Thyroid gland (tissue), 4 donors: ENCODE measurements around the gene IL6. TPM values are rescaled to one million over a fixed set of nuclear protein-coding genes. Genes with fewer than 3 reads are reported as not detected.

Experiments
- DNase-seq, 2 donors: peaks; one replicate each; pipeline ENCODE4 v3.0.0-alpha.2; 2019
- H3K27ac ChIP-seq, 3 donors: fragments of 200-600 bp; sonication (generic); 1 replicate in 2 of 3; 2 replicates in 1 of 3; pipeline ENCODE4 v1.5.1; 2016 to 2019; ENCODE audit warnings: mild to moderate bottlenecking in 1 of 3, moderate library complexity in 1 of 3
- H3K27me3 ChIP-seq: fragments of 200-600 bp; sonication (generic); one replicate; pipeline ENCODE4 v1.5.1; 2019
- H3K36me3 ChIP-seq, 2 donors: fragments of 200-600 bp; sonication (generic); one replicate each; pipeline ENCODE4 v1.5.1; 2016 to 2019
- H3K4me1 ChIP-seq, 2 donors: fragments of 200-600 bp; sonication (generic); one replicate each; pipeline ENCODE4 v1.5.1; 2017 to 2019
- H3K4me3 ChIP-seq, 3 donors: fragments of 200-600 bp; sonication (generic); replicated peaks in 1 of 3; 1 replicate in 2 of 3; 2 replicates in 1 of 3; pipeline ENCODE4 v1.5.1; 2016; ENCODE audit warnings: mild to moderate bottlenecking in 1 of 3
- H3K9me3 ChIP-seq: fragments of 200-600 bp; sonication (generic); one replicate; pipeline ENCODE4 v1.5.1; 2017
- CTCF ChIP-seq, 6 experiments: fragments of 200-600 bp in 3 of 6; fragments of 450-650 bp in 3 of 6; sonication (generic) in 3 of 6; IDR thresholded peaks; one replicate each; pipeline ENCODE4 v1.5.1; 2016 to 2019; ENCODE audit warnings: antibody characterized with exemption in 6 of 6, mild to moderate bottlenecking in 2 of 6, inconsistent platforms in 1 of 6, moderate library complexity in 1 of 6
- POLR2A ChIP-seq, 2 donors: fragments of 450-650 bp; IDR thresholded peaks; one replicate each; pipeline ENCODE4 v1.6.1; 2017; ENCODE audit warnings: antibody characterized with exemption in 2 of 2, mild to moderate bottlenecking in 2 of 2, moderate library complexity in 1 of 2
- WGBS, 2 donors: methylation state at CpG; one replicate each; pipeline ENCODE4 v1.1.5; 2017; 5-methylcytosine and 5-hydroxymethylcytosine counted together
- intact Hi-C: fragments of 100-400 bp; cut with DNase I; formaldehyde crosslinking; loops from one replicate; pipeline ENCODE4 v1.15.1; 2023
- total RNA-seq, 4 donors: library from RNA; depleted of rRNA; stranded (reverse); fragments of >200 nt; gene quantifications; one replicate each; pipeline ENCODE4 v1.2.3, GENCODE V29; 2016

The IL6 gene
- total RNA-seq, 4 donors from 2014 or later = 0.78 to 10.9 (median 3.7) TPM

GRCh38 chr7:22743014-22743413 is 16.0 kb downstream of the IL6 start:
- intact Hi-C loops = no loop called here

GRCh38 chr7:22751341-22751740 is 24.3 kb downstream of the IL6 start:
- intact Hi-C loops = no loop called here
- 56 to 62% methylated on average over 1 of the region's 1 CpG for WGBS, 2 donors
- Histone ChIP-seq H3K27me3 (no peaks in the 10 kb centered on the region), H3K4me1 (no peaks in the 10 kb centered on the region), H3K4me3 (no peak overlapping the region), H3K36me3 (no peaks in the 10 kb centered on the region), H3K27ac (no peak overlapping the region), H3K9me3 (no peaks in the 10 kb centered on the region)
- TF ChIP-seq CTCF (IDR thresholded peaks at IDR 0.05) (no peak), POLR2A (IDR thresholded peaks at IDR 0.05) (no peak)
- no peak for DNase-seq

More at GRCh38 chr7:22743014-22743413, 16.0 kb downstream of the IL6 start:
- Histone ChIP-seq H3K9me3 (no peaks in the 10 kb centered on the region), H3K27me3 (no peaks in the 10 kb centered on the region), H3K36me3 (no peaks in the 10 kb centered on the region), H3K4me3 (no peak overlapping the region), H3K4me1 (no peaks in the 10 kb centered on the region), H3K27ac (no peak overlapping the region)
- 85 to 90% methylated on average over 4 of the region's 4 CpGs for WGBS, 2 donors
- DNase-seq = no peak
- no peak for TF ChIP-seq POLR2A (IDR thresholded peaks at IDR 0.05)
- TF ChIP-seq CTCF (IDR thresholded peaks at IDR 0.05) = no peak

- no peak for DNase-seq
- Histone ChIP-seq H3K27ac (no peak overlapping the region), H3K4me1 (no peaks in the 10 kb centered on the region), H3K27me3 (no peaks in the 10 kb centered on the region), H3K9me3 (no peaks in the 10 kb centered on the region), H3K4me3 (no peak overlapping the region), H3K36me3 (no peaks in the 10 kb centered on the region)
- 16 to 35% methylated on average over 1 of the region's 1 CpG for WGBS, 2 donors
- no peak for TF ChIP-seq POLR2A (IDR thresholded peaks at IDR 0.05)
- TF ChIP-seq CTCF (IDR thresholded peaks at IDR 0.05) = no peak
- intact Hi-C loops = no loop called here
Observed at GRCh38 chr7:22757338-22757994, 30.5 kb downstream of the IL6 start.

- Histone ChIP-seq H3K36me3 (no peaks in the 10 kb centered on the region), H3K9me3 (no peaks in the 10 kb centered on the region), H3K27ac (no peak overlapping the region), H3K27me3 (no peaks in the 10 kb centered on the region), H3K4me3 (no peak overlapping the region), H3K4me1 (no peaks in the 10 kb centered on the region)
- WGBS, 2 donors = 94 to 96% methylated on average over 2 of the region's 2 CpGs
- intact Hi-C loops = no loop called here
- no peak for TF ChIP-seq POLR2A (IDR thresholded peaks at IDR 0.05)
- no peak for TF ChIP-seq CTCF (IDR thresholded peaks at IDR 0.05)
- no peak for DNase-seq
Observed at GRCh38 chr7:22758576-22758975, 31.6 kb downstream of the IL6 start.

GRCh38 chr7:22759721-22760120 is 32.7 kb downstream of the IL6 start:
- Histone ChIP-seq H3K4me3 (no peak overlapping the region), H3K9me3 (no peaks in the 10 kb centered on the region), H3K36me3 (no peaks in the 10 kb centered on the region), H3K27me3 (no peaks in the 10 kb centered on the region), H3K27ac (no peak overlapping the region), H3K4me1 (no peaks in the 10 kb centered on the region)
- TF ChIP-seq POLR2A (IDR thresholded peaks at IDR 0.05) = no peak
- TF ChIP-seq CTCF (IDR thresholded peaks at IDR 0.05) = no peak
- DNase-seq = no peak
- intact Hi-C loops = no loop called here
